Medulla oblongata (tissue), 1 donor: ENCODE data around the gene NDUFA5.
A peak's percentile ranks its signal among the peaks of the same experiment; 100 is the strongest.
"Not testable (repeated sequence)": the region's sequence is repeated elsewhere in the genome, so short reads cannot be mapped to it uniquely, and the experiment has no call there.

Experiments
- DNase-seq: peaks from one replicate; pipeline ENCODE4 v3.0.0-alpha.2; 2015; ENCODE audit errors: extremely low spot score

NDUFA5 gene

DNA sequence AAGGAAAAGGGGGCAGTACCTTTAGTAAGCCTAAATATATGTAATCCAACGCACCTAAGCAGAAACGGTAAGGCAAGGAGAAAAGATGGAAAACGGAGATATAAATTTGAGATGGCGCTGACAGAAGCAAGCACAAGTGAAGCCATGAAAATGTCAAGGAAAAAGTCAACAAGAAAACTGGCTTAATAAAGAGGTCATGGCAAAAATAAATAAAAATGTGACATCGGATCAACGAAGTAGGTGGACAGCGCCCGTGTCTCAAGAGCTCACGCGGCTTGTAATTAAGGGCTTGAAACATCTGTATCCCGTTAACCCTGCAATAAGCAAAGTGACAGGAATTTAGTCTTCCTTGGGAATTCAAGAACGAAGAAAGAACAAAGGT is 611 bp downstream of the NDUFA5 start:
- no peak for DNase-seq

DNA sequence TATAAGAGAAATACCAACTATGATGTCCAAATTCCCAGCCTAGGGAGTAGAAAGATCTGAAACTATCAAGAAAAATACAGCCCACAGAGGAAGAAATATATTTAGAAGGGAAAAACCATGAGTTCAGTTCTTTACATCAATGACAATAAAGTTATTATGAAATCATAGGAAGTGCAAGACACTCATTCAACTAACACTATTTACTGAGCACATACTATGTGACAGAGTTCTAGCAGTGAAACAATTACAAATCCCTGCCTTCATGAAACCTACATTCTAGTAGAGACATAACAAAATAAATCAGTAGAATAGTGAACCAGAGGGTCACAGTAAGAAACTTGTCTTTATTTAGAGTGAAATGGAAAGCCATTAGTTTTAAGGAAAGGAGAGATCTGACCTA is 2.1 kb downstream of the NDUFA5 start:
- no peak for DNase-seq

DNA sequence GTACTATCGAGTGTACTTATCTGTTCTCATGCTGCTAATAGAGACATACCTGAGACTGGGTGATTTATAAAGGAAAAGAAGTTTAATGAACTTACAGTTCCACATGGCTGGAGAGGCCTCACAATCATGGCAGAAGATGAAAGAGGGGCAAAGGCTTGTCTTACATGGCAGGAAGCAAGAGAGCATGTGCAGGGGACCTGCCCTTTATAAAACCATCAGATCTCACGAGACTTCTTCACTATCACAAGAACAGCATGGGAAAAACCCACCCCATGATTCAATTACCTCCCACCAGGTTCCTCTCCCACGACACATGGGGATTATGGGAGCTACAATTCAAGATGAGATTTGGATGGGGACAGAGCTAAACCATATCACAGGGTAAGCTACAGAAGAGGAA is 4.5 kb downstream of the NDUFA5 start:
- DNase-seq: no peak

DNA sequence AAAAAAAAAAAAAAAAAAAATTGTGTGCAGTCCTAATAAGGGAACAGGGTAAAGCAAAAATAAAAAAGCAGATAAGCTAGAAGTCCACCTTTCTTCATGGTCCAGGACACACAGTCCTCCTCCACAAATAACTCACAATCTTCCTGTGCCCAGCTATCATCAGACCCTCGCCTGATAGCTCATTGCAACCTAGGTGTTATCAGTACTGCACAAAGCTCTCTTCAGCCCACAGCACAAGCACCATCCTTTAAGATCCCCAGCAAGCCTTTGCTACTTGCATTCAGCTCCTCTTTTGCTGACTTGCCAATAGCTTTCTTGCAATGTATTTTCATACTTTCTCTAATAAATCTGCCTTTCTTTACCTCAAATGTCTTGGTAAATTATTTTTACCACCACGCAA is 5.0 kb downstream of the NDUFA5 start:
- no peak for DNase-seq

DNA sequence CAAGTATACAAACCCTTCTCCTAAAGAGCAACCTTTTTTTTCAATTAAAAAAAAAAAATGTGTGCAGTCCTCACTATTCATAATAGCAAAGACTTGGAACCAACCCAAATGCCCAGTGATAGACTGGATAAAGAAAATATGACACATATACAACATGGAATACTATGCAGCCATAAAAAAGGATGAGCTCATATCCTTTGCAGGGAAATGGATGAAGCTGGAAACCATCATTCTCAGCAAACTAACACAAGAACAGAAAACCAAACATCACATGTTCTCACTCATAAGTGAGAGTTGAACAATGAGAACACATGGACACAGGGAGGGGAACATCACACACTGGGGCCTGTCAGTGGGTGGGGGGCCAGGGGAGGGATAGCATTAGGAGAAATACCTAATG is 5.5 kb downstream of the NDUFA5 start:
- DNase-seq: not testable (repeated sequence)

DNA sequence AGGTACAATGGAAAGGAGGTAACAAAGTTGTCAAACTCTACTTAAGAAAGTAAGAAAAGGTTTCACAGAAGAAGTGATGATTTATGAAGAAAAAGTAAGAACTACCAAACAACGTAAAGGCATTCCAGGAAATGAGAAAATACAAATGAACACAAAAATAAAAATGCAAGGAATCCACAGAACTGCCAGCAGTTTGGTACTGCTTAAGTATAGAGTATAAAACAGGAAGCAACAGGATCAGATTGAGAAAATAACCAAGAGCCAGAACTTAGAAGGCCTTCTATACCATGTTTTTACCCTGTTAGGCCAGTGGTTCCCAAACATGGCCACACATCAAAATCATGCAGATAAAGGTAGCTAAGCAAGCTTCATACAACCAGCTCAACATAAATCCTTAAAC is 9.2 kb downstream of the NDUFA5 start:
- no peak for DNase-seq

DNA sequence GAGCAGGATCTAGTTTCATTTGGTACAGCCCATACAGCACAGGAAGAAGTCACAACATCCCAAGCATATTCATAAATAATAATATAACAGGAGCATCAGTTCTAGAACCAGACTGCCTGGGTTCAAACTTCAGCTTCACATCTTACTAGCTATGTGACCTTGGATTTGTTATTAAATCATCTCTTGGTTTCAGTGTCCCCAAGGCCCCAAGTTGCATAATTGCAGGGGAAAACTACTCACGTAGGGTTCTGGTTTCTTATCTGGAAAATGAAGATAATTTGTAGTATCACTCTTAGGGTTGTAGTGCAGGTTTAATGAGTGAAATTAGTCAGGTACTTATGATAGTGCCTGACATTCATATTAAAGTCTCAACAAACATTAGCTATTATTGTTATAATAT is 17.7 kb downstream of the NDUFA5 start:
- no peak for DNase-seq

DNA sequence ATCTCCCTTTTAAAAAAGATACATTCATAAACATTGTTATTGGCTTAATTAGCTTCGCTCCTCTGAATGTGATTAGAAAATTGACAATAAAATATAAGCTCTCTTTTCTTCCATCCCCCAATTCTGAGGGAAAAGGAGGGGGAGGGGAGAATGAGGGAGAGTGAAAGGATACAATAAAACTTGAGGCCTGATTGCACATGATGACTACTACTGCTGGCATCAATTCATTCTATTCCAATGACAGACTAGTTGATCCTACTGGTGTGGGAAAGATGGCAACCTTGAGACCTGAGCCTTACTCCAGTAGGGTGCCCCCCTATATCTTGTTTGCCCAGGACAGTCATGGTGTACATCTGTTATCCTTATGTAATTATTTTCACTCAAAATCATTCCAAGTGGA is 18.7 kb downstream of the NDUFA5 start:
- DNase-seq: no peak

DNA sequence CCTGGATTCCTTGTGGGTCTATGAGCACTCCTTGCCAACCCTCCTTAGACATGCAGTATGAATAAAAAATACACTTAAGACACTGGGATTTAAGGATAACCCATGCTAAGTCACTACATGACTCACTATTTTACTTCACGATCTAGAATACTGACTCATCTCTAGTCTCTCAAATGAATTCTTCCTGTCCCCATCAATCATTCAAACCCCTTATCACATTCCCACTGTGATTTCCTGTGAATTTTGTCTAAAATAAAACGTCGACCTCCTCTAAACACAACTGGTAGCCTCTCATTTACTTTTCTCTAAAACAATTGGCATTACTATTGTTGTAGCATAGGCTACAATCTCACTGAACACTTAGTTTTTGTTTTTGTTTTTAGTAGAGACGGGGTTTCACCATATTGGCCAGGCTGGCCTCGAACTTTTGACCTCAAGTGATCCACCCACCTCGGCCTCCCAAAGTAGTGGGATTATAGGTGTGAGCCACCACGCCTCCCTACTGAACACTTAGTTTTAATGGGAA is 19.4 kb downstream of the NDUFA5 start:
- no peak for DNase-seq

DNA sequence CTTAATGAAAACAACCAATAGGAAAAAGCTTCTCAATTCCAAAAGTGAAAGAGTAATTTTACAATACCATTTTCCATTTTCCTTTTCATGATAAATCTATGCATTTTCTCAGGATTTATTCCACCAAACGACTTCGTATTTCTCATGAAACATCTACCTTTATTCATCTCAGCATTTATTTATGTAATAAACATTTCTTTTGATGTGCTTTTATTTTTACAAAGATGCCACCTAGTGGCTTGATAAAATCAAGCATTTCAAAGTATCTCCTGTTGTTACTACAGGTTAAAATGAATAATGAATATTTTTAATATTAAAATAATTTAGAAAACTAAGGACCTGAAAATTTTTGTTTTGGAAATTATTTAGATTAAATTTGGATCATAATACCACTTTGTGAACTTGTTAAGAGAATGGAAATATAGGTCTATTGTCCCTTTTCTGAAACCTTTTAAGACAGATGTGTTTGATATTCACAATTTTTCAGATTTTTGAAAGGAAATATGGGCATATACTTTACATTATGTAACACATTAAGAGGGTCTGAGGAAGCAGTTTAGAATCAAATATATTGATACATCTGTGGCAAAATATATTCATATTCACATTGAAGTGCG is 20.5 kb downstream of the NDUFA5 start:
- DNase-seq: peak; percentile 49

DNA sequence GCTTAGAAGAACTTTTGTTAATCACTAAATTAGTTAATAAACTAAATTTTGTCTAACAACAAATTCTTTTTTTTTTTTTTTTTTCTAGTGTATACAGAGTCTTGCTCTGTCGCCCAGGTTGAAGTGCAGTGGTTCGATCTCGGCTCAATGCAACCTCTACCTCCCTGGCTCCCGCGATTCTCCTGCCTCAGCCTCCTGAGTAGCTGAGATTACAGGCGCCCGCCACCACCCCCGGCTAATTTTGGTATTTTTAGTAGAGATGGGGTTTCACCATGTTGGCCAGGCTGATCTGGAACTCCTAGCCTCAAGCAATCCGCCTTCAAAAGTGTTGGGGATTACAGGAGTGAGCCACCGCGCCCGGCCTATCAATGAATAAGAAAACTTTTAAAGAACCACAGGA is 22.1 kb downstream of the NDUFA5 start:
- DNase-seq: no peak

DNA sequence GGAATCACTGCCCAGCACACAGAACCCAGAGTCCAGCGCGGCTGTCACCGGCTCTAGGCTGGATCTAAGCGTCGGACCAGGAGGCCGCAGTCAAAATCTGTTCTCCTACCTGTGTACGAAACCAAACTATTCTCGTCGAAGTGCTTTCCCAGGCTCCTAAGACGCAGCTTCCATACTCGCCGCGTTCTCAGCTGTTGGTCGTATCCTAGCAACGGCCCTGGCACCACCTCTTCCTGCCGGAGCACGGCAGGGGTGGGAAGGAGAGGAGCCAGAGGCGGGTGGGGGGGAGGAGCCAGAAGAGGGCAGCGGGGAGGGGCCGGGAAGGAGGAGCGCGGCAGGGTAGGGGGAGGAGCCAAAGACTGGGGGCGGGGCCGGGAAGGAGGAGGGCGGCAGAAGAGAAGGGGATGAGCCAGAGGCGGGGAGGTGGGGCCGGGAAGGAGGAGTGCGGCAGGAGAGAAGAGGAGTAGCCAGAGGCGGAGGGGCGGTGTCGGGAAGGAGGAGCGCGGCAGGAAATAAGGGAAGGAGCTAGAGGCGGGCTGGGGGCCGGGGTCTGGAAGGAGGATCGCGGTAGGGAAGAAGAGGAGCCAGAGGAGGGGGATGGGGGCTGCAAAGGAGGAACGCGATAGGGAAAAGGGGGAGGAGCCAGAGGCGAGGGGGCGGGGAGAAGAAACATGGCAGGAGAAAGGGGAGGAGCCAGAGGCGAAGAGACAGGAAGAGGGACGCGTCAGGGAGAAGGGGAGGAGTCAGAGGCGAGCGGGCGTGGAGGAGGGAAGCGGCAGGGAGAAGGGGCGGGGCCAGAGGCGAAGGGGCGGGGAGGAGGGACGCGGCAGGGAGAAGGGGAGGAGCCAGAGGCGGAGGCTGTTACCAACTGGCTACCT is 23.0 kb downstream of the NDUFA5 start, which contains the start of gene IQUB:
IQUB (minus strand) TSS at position 213 of the 878 bp plus-strand sequence. CDS start 22,255 bp downstream, outside the sequence.
- peak; percentile 99 for DNase-seq

DNA sequence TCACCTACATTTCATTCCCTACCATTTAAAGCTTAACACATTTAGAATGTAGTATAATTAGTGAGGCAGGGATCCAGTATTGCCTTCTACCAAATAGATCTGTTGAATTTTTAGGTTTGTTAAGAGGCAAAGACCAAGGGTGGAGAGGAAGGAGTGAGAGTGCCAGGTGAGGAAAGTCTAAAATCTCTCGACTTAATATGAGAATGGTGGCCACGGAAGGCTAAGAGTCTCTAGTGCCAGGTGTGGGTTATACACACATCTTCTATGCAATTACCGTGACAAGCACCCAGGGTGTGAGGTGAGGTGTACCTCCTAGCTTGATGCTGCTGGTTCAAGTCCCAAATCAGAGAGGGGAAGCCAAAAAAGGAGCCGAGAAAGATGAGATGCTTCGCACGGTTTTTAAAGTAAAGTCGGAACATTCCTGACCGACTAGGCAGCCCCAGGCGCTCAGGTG is 23.7 kb downstream of the NDUFA5 start:
- DNase-seq: no peak

DNA sequence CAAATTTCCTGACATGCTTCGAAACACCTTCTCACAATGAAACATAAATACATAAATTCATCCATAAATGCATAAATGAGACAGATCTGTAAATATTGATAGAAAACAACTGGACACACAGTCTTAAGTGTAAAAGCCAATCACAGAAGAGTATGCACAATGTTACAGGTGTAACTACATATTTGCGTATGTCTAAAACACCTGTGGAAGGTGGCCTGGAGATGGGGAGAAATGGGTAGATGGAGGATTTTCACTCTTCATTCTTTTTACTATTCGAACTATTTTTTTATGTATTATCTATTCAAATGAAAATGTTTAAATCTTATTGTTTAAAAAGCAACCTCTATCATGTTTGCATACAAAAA is 24.1 kb downstream of the NDUFA5 start:
- no peak for DNase-seq

DNA sequence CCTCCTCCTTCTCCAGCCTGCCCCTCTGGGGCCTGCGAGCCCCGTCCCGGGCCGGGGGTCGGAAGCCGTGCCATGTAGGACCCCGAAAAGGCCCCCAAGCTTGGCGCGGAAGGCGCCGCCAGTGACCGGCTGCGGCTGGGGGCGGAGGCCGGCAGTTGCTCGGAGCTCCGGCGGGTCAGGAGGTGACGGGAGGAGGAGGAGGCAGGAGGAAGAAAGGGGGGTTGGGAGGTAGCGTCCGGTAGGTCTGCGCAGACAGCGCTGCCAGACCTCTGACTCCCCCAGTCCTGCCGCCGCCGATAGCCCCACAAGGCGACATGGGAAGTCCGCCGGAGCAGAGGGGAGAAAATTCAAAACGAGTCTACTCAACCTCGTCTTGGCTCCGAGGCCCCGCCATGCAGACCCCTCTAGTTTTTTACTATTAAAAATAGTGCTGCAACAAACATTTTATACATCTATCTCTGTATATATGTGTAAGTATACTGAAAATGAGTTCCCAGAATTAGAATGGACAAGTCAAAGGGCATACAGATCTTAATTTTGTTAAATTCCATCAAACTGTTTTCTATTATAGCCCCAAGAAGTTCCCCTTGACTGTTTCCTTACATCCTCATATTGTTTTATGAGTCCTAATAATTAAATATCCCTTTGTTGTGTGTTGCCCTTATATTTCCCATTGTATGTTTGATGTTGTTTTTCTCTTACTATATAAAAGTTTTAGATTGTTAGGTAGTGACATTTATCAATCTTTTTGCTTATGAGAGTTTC is 24.6 kb downstream of the NDUFA5 start:
- not testable (repeated sequence) for DNase-seq

DNA sequence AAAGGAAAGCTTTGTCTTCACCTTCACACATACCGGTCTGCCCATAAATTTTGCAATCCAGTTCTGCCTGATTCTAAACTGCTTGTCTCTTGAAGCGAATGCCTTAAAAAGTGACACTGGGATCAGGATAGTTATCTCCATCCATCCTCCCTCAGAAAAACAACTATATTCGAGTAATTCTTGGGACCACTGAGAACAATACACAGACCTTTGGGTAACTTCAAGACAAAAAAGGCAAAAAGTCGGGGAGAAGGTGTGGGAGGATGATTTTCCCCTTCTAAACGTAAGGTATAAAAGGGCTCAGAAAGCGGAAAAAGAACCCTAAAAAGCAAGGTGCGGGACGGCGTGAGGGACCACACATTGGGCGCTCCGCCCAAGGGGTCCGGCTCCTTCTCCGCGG is 25.3 kb downstream of the NDUFA5 start:
- DNase-seq: not testable (repeated sequence)

DNA sequence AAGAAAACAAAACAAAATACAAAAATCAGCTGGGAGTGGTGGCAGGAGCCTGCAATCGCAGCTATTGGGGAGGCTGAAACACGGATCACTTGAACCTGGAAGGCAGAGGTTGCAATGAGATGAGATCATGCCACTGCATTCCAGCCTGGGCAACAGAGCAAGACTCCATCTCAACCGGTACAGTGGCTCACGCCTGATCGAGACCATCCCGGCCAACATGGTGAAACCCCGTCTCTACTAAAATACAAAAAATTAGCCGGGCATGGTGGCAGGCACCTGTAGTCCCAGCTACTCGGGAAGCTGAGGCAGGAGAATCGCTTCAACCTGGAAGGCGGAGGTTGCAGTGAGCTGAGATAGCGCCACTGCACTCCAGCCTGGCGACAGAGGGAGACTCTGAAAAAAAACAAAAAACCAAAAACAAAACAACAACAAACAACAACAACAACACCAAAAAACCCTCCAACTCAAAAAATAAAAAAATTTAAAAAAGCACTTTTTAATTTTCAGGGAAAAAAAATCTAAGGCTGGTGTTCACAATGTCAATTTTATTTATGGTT is 27.5 kb downstream of the NDUFA5 start:
- DNase-seq: not testable (repeated sequence)

DNA sequence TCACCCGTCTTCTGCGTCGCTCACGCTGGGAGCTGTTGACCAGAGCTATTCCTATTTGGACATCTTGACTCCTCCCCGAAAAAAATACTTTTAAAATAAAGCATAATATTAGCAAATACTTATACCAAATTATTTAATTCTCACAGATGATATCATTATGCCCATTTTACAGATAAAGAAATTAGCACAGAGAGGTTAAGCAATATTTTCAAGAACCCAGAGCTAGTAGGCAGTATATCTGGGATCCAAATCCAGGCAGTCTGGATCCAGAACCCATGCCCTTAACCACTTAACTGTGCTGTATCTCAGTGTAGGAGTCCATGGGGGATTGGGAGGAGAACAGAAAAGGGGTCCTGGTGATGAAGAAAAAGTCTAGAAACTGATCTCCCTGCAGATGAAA is 29.4 kb downstream of the NDUFA5 start:
- no peak for DNase-seq

DNA sequence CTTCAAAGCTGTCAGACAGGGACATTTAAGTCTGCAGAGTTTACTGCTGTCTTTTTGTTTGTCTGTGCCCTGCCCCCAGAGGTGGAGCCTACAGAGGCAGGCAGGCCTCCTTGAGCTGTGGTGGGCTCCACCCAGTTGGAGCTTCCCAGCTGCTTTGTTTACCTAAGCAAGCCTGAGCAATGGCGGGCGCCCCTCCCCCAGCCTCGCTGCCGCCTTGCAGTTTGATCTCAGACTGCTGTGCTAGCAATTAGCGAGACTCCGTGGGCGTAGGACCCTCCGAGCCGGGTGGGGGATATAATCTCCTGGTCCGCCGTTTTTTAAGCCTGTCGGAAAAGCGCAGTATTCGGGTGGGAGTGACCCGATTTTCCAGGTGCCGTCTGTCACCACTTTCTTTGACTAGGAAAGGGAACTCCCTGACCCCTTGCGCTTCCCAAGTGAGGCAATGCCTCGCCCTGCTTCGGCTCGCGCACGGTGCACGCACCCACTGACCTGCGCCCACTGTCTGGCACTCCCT is 29.8 kb downstream of the NDUFA5 start:
- DNase-seq: not testable (repeated sequence)

DNA sequence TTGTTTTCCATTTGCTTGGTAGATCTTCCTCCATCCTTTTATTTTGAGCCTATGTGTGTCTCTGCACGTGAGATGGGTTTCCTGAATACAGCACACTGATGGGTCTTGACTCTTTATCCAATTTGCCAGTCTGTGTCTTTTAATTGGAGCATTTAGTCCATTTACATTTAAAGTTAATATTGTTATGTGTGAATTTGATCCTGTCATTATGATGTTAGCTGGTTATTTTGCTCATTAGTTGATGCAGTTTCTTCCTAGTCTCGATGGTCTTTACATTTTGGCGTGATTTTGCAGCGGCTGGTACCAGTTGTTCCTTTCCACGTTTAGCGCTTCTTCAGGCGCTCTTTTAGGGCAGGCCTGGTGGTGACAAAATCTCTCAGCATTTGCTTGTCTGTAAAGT is 31.1 kb downstream of the NDUFA5 start:
- DNase-seq: not testable (repeated sequence)

DNA sequence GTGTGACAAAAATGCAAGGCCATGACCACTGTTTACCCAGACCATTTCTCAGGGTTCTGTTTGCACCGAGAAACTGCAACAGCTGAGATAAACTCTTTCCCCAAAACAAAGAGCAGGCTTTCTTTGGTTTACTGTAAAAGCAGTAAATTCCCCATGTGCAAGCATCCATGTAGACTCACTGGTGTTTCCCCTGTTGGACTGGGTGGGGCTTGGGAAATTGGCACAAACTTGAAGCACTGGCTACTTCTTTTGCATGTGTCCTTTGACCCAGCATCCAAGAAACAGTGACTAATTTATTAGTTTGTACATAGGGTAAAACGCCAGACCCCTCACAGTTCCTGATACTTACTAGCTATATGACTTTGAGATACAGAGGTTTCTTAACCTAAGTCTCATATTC is 35.6 kb downstream of the NDUFA5 start:
- DNase-seq: no peak

DNA sequence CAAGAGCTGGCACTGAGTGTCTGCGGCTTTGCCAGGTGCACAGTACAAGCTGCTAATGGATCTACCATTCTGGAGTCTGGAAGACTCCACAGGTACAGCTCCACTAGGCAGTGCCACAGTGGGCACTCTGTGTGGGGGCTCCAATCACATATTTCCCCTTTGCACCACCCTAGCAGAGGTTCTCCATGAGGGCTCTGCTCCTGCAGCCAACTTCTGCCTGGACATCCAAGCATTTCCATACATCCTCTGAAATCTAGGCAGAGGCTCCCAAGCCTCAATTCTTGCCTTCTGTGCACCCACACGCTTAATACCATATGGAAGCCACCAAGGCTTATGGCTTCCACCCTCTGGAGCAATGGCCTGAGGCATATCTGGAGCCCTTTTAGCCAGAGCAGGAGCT is 52.4 kb downstream of the NDUFA5 start:
- DNase-seq: no peak
